ENCODE data around the gene TSC22D3. TPM values are rescaled to one million over a fixed set of nuclear protein-coding genes. Genes with fewer than 3 reads are reported as not detected.
A peak's percentile ranks its signal among the peaks of the same experiment; 100 is the strongest.

Gene TSC22D3
- total and polyA plus RNA-seq, 2 donors (not counting 1 experiment from before 2014, with no cell fraction given): 447 to 3,050 TPM

GRCh38 chrX:107678957-107679740 lies 96.4 kb downstream of the TSC22D3 start:
- peaks cover 60% of the 10 kb centered on the region for H3K4me1 Mint-ChIP-seq
- Histone ChIP-seq H3K4me1 (ENCODE audit: control insufficient read depth in 2 of 2, insufficient read depth in 2 of 2, low read length in 2 of 2) (peaks cover 42 to 56% of the 10 kb centered on the region in 2 donors), H3K9ac (ENCODE audit: low read length) (no peak overlapping the region), H3K79me2 (ENCODE audit: control insufficient read depth, insufficient read depth, low read length) (peaks cover 9% of the 10 kb centered on the region), H3K27ac (ENCODE audit: low read length in 2 of 2) (peak overlapping the region in 1 of 2 donors; percentile 22), H4K20me1 (ENCODE audit: control insufficient read depth, insufficient read depth, low read length, poor library complexity, severe bottlenecking) (no peaks in the 10 kb centered on the region), H3K36me3 (replicated peaks in 1 of 2; ENCODE audit: control extremely low read depth in 1 of 2, control insufficient read depth in 1 of 2, extremely low read depth in 1 of 2, insufficient read depth in 2 of 2, low read length in 1 of 2) (no peaks in the 10 kb centered on the region), H3K4me2 (replicated peaks; ENCODE audit: low read depth, low read length, poor library complexity, severe bottlenecking) (peak overlapping the region; percentile 31), H2AFZ (ENCODE audit: insufficient read depth, low read depth, low read length, poor library complexity, severe bottlenecking) (no peak overlapping the region), H3K4me3 (ENCODE audit: control extremely low read depth in 1 of 5, extremely low read depth in 1 of 5, insufficient read depth in 1 of 5, low read depth in 2 of 5, low read length in 4 of 5) (no peak overlapping the region), H3K9me3 (ENCODE audit: control extremely low read depth in 1 of 3, control insufficient read depth in 2 of 3, insufficient read depth in 1 of 3, low read length in 2 of 3) (no peaks in the 10 kb centered on the region), H3K27me3 (replicated peaks in 1 of 4; ENCODE audit: control extremely low read depth in 1 of 4, control insufficient read depth in 3 of 4, insufficient read depth in 4 of 4, low read length in 3 of 4) (no peaks in the 10 kb centered on the region)
- no peaks in the 10 kb centered on the region for H3K27me3 Mint-ChIP-seq
- peak overlapping the region; percentile 37 for H3K27ac Mint-ChIP-seq
- intact Hi-C loops (cut with micrococcal nuclease): no loop called here
- DNase-seq (peak; percentile 74), ATAC-seq (ENCODE audit: low read depth) (peak; percentile 24)
- H3K9me3 Mint-ChIP-seq (ENCODE audit: insufficient read depth): no peaks in the 10 kb centered on the region
- no peak for TF ChIP-seq EZH2 (IDR thresholded peaks at IDR 0.05; ENCODE audit: borderline replicate concordance, insufficient read depth, low read depth, low read length, poor library complexity, severe bottlenecking)
- TF ChIP-seq, protein P1, sequence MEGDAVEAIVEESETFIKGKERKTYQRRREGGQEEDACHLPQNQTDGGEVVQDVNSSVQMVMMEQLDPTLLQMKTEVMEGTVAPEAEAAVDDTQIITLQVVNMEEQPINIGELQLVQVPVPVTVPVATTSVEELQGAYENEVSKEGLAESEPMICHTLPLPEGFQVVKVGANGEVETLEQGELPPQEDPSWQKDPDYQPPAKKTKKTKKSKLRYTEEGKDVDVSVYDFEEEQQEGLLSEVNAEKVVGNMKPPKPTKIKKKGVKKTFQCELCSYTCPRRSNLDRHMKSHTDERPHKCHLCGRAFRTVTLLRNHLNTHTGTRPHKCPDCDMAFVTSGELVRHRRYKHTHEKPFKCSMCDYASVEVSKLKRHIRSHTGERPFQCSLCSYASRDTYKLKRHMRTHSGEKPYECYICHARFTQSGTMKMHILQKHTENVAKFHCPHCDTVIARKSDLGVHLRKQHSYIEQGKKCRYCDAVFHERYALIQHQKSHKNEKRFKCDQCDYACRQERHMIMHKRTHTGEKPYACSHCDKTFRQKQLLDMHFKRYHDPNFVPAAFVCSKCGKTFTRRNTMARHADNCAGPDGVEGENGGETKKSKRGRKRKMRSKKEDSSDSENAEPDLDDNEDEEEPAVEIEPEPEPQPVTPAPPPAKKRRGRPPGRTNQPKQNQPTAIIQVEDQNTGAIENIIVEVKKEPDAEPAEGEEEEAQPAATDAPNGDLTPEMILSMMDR (IDR thresholded peaks at IDR 0.05): no peak
- ChIA-PET POLR2A (interaction anchor here (1.0 to 8.2 kb wide), 2 partner anchors 22 to 36 kb away, joined by 4 to 375 read pairs; no protein-coding TSS in a partner anchor), CTCF (interaction anchor here (1.1 to 9.1 kb wide), 5 partner anchors 20 to 97 kb away, joined by 3 to 318 read pairs (median 3); partner anchors contain the start of genes NCBP2L and TSC22D3)
- WGBS (ENCODE audit: insufficient coverage): no CpG with 5 or more reads among the region's 8 CpGs
- H3K4me3 Mint-ChIP-seq: no peak overlapping the region

- Mint-ChIP-seq H3K9me3 (ENCODE audit: insufficient read depth) (no peaks in the 10 kb centered on the region), H3K4me3 (peak overlapping the region; percentile 39), H3K27me3 (no peaks in the 10 kb centered on the region), H3K4me1 (peaks cover 65% of the 10 kb centered on the region), H3K27ac (peak overlapping the region; percentile 98)
- TF ChIP-seq, protein P1 (IDR thresholded peaks at IDR 0.05): no peak
- no peak for TF ChIP-seq EZH2 (IDR thresholded peaks at IDR 0.05; ENCODE audit: borderline replicate concordance, insufficient read depth, low read depth, low read length, poor library complexity, severe bottlenecking)
- POLR2A ChIA-PET: interaction anchor here (0.7 to 8.2 kb wide), 3 partner anchors 29 to 64 kb away, joined by 8 to 375 read pairs (median 9); no protein-coding TSS in a partner anchor
- no peak overlapping the region for H3K4me3 ChIP-seq (ENCODE audit: control extremely low read depth in 1 of 5, extremely low read depth in 1 of 5, insufficient read depth in 1 of 5, low read depth in 2 of 5, low read length in 4 of 5)
- no peaks in the 10 kb centered on the region for H3K36me3 ChIP-seq (replicated peaks in 1 of 2; ENCODE audit: control extremely low read depth in 1 of 2, control insufficient read depth in 1 of 2, extremely low read depth in 1 of 2, insufficient read depth in 2 of 2, low read length in 1 of 2)
- DNase-seq: no peak
- ATAC-seq (ENCODE audit: low read depth): no peak
- CTCF ChIA-PET: interaction anchor here (1.2 to 9.1 kb wide), 4 partner anchors 9 to 98 kb away, joined by 3 to 318 read pairs (median 10); partner anchors contain the start of genes NCBP2L and TSC22D3
- H3K4me2 ChIP-seq (replicated peaks; ENCODE audit: low read depth, low read length, poor library complexity, severe bottlenecking): no peak overlapping the region
- no peaks in the 10 kb centered on the region for H3K9me3 ChIP-seq (ENCODE audit: control extremely low read depth in 1 of 3, control insufficient read depth in 2 of 3, insufficient read depth in 1 of 3, low read length in 2 of 3)
- no peaks in the 10 kb centered on the region for H4K20me1 ChIP-seq (ENCODE audit: control insufficient read depth, insufficient read depth, low read length, poor library complexity, severe bottlenecking)
- no peak overlapping the region for H3K9ac ChIP-seq (ENCODE audit: low read length)
- H3K27ac ChIP-seq (ENCODE audit: low read length in 2 of 2): no peak overlapping the region
- intact Hi-C loops (cut with micrococcal nuclease): no loop called here
- H2AFZ ChIP-seq (ENCODE audit: insufficient read depth, low read depth, low read length, poor library complexity, severe bottlenecking): no peak overlapping the region
- H3K79me2 ChIP-seq (ENCODE audit: control insufficient read depth, insufficient read depth, low read length): peaks cover 9% of the 10 kb centered on the region
- WGBS (ENCODE audit: insufficient coverage): no CpG with 5 or more reads among the region's 4 CpGs
- no peaks in the 10 kb centered on the region for H3K27me3 ChIP-seq (replicated peaks in 1 of 4; ENCODE audit: control extremely low read depth in 1 of 4, control insufficient read depth in 3 of 4, insufficient read depth in 4 of 4, low read length in 3 of 4)
- H3K4me1 ChIP-seq (ENCODE audit: control insufficient read depth in 2 of 2, insufficient read depth in 2 of 2, low read length in 2 of 2): peaks cover 51 to 66% of the 10 kb centered on the region in 2 donors
These were observed 97.7 kb downstream of the TSC22D3 start for GRCh38 chrX:107677909-107678308.
